ENCODE data around the gene ZNRF3.

Gene ZNRF3

GRCh38 chr22:29065468-29066190, 182.3 kb downstream of the ZNRF3 start:
- Mint-ChIP-seq H3K27me3 (ENCODE audit: low read depth) (peaks cover 53% of the 10 kb centered on the region), H3K27ac (no peak overlapping the region), H3K36me3 (ENCODE audit: low read depth) (no peaks in the 10 kb centered on the region), H3K4me3 (no peak overlapping the region), H3K9me3 (no peaks in the 10 kb centered on the region), H3K4me1 (ENCODE audit: low read depth) (peaks cover 7% of the 10 kb centered on the region)
- no peak for DNase-seq (ENCODE audit: low spot score)

- H3K4me3 Mint-ChIP-seq, result no peak overlapping the region
- H3K27ac Mint-ChIP-seq, result no peak overlapping the region
- H3K27me3 Mint-ChIP-seq (ENCODE audit: low read depth), result peaks cover 54% of the 10 kb centered on the region
- peaks cover 22% of the 10 kb centered on the region for H3K4me1 Mint-ChIP-seq (ENCODE audit: low read depth)
- H3K9me3 Mint-ChIP-seq, result no peaks in the 10 kb centered on the region
- no peak for DNase-seq (ENCODE audit: low spot score)
- H3K36me3 Mint-ChIP-seq (ENCODE audit: low read depth), result no peaks in the 10 kb centered on the region
Observed at GRCh38 chr22:29069463-29069862, 186.1 kb downstream of the ZNRF3 start.

- peak overlapping the region; percentile 69 for H3K4me3 Mint-ChIP-seq
- H3K27ac Mint-ChIP-seq, result no peak overlapping the region
Observed at GRCh38 chr22:29070490-29070889, 187.1 kb downstream of the ZNRF3 start.

GRCh38 chr22:29071261-29072045, 188.1 kb downstream of the ZNRF3 start:
- Mint-ChIP-seq H3K27ac (peak overlapping the region; percentile 10), H3K36me3 (ENCODE audit: low read depth) (no peaks in the 10 kb centered on the region), H3K27me3 (ENCODE audit: low read depth) (peaks cover 66% of the 10 kb centered on the region), H3K4me1 (ENCODE audit: low read depth) (peaks cover 17% of the 10 kb centered on the region), H3K4me3 (peak overlapping the region; percentile 69), H3K9me3 (no peaks in the 10 kb centered on the region)
- peak; percentile 36 for DNase-seq (ENCODE audit: low spot score)

More at GRCh38 chr22:29070490-29070889, 187.1 kb downstream of the ZNRF3 start:
- Mint-ChIP-seq H3K27me3 (ENCODE audit: low read depth) (peaks cover 63% of the 10 kb centered on the region), H3K4me1 (ENCODE audit: low read depth) (peaks cover 22% of the 10 kb centered on the region), H3K36me3 (ENCODE audit: low read depth) (no peaks in the 10 kb centered on the region), H3K9me3 (no peaks in the 10 kb centered on the region)
- no peak for DNase-seq (ENCODE audit: low spot score)

GRCh38 chr22:29072193-29072978, 189.0 kb downstream of the ZNRF3 start:
- Mint-ChIP-seq H3K27ac (no peak overlapping the region), H3K4me3 (peak overlapping the region; percentile 64), H3K4me1 (ENCODE audit: low read depth) (peaks cover 15% of the 10 kb centered on the region), H3K36me3 (ENCODE audit: low read depth) (no peaks in the 10 kb centered on the region), H3K27me3 (ENCODE audit: low read depth) (peaks cover 63% of the 10 kb centered on the region), H3K9me3 (no peaks in the 10 kb centered on the region)
- DNase-seq (ENCODE audit: low spot score), result peak; percentile 81

GRCh38 chr22:29072979-29073617, 189.7 kb downstream of the ZNRF3 start, which contains the start of gene KREMEN1:
Gene KREMEN1 (plus strand): TSS chr22:29073035. CDS start chr22:29073131, 96 bp downstream.
- Mint-ChIP-seq H3K9me3 (no peaks in the 10 kb centered on the region), H3K4me1 (ENCODE audit: low read depth) (peaks cover 15% of the 10 kb centered on the region), H3K36me3 (ENCODE audit: low read depth) (no peaks in the 10 kb centered on the region), H3K27me3 (ENCODE audit: low read depth) (peaks cover 69% of the 10 kb centered on the region), H3K27ac (no peak within 1 kb of the TSS), H3K4me3 (peak within 1 kb of the TSS; percentile 64)
- no peak for DNase-seq (ENCODE audit: low spot score)

DNA sequence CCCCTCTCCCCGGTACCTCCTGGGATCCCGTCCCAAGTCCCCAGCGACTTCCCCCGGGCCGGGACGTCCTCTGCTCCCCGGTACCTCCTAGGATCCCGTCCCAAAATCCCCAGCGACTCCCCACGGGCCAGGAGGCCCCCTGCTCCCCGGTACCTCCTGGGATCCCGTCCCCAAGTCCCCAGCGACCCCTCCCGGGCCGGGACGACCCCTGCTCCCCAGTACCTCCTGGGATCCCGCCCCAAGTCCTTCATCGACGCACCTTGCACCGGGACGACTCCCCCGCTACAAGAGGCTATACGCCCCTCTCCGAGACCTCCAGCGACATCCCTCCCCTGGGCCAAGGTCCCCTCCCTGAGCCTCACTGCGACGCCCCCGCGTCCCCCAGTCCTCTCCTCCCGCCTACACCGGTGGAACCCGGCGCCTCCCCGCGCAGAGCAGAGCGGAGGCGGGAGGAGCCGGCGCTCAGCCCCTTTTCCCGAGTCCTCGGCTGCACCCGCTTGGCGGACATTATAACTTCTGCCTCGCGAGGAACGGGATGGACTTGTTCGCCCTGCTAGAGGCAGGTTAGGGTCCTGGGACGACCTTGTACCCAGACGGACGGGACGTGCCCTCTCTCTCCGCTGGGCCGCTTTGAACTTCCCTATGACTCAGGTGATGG, 190.4 kb downstream of the ZNRF3 start:
- peak overlapping the region; percentile 45 for H3K4me3 Mint-ChIP-seq
- no peaks in the 10 kb centered on the region for H3K9me3 Mint-ChIP-seq
- H3K27ac Mint-ChIP-seq, result no peak overlapping the region
- H3K27me3 Mint-ChIP-seq (ENCODE audit: low read depth), result peaks cover 74% of the 10 kb centered on the region
- DNase-seq (ENCODE audit: low spot score), result peak; percentile 16
- H3K4me1 Mint-ChIP-seq (ENCODE audit: low read depth), result peaks cover 15% of the 10 kb centered on the region
- no peaks in the 10 kb centered on the region for H3K36me3 Mint-ChIP-seq (ENCODE audit: low read depth)

DNA sequence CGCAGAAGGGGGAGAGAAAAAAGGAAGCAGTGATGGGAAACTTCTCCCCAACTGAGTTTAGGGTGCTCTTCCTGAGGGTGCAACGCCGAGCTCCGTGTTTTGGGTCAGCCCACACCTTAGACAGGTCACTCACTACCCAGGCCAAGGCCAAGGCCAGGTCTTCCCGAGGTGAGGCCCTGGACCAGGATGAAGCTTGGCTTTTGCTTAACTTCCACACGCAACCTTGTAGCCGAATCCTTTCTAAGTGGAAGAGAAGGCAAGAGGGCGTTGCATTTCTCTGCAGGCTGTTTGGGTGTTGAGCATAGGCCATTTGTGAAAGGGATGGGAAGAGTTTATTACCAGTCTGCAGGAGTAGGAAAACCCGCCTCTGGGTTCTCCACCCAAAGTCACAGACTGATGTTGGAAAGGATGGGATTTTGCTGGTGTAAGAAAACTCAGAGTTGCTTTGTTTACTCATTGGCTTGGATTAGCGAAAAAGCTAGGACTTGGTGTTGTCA, 191.0 kb downstream of the ZNRF3 start:
- Mint-ChIP-seq H3K4me1 (ENCODE audit: low read depth) (peaks cover 15% of the 10 kb centered on the region), H3K27ac (no peak overlapping the region), H3K4me3 (peak overlapping the region; percentile 45), H3K36me3 (ENCODE audit: low read depth) (no peaks in the 10 kb centered on the region), H3K27me3 (ENCODE audit: low read depth) (peaks cover 76% of the 10 kb centered on the region), H3K9me3 (no peaks in the 10 kb centered on the region)
- no peak for DNase-seq (ENCODE audit: low spot score)

DNA sequence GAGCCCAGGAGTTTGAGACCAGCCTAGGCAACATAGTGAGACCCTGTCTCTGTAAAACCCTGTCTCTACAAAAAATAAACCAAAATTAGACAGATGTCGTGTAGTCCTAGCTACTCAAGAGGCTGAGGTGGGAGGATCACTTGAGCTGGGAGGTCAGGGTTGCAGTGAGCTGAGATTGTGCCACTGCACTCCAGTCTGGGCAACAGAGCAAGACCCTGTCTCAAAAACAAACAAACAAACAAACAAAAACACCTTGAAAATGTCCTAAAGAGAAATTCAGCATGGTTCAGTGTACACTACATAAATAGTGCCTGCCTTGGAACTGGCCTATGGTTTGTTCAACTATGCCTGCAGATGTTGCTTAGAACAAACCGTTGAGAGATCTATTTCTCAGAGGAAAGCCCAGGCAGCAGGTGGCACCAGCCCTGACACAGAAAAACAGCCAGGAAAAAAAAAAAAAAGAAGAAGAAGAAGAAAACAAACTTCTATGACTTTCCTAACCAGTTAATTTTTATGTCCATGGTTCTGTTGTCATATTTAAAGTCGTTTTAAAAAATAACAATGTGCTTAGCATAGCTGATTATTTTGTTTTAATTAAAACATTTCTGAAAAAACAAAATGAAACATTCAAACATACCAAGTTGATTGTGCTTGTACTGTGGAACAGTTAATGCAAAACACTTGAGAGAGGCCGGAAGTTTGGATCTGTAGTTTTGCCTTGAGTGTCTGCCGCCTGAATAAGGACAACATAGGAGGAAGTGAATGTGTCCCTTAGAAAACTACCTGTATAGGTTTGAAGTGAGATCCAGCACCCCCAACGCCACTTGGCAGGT, 194.9 kb downstream of the ZNRF3 start:
- Mint-ChIP-seq H3K27me3 (ENCODE audit: low read depth) (peaks cover 63% of the 10 kb centered on the region), H3K4me1 (ENCODE audit: low read depth) (no peaks in the 10 kb centered on the region), H3K9me3 (no peaks in the 10 kb centered on the region), H3K27ac (no peak overlapping the region), H3K4me3 (no peak overlapping the region), H3K36me3 (ENCODE audit: low read depth) (no peaks in the 10 kb centered on the region)
- no peak for DNase-seq (ENCODE audit: low spot score)

GRCh38 chr22:29078869-29079207, 195.5 kb downstream of the ZNRF3 start:
- peaks cover 61% of the 10 kb centered on the region for H3K27me3 Mint-ChIP-seq (ENCODE audit: low read depth)
- H3K4me3 Mint-ChIP-seq, result no peak overlapping the region
- no peaks in the 10 kb centered on the region for H3K4me1 Mint-ChIP-seq (ENCODE audit: low read depth)
- no peaks in the 10 kb centered on the region for H3K9me3 Mint-ChIP-seq
- DNase-seq (ENCODE audit: low spot score), result no peak
- H3K36me3 Mint-ChIP-seq (ENCODE audit: low read depth), result no peaks in the 10 kb centered on the region
- H3K27ac Mint-ChIP-seq, result no peak overlapping the region

GRCh38 chr22:29079218-29079901, 196.0 kb downstream of the ZNRF3 start:
- H3K4me3 Mint-ChIP-seq, result no peak overlapping the region
- no peak for DNase-seq (ENCODE audit: low spot score)
- H3K36me3 Mint-ChIP-seq (ENCODE audit: low read depth), result no peaks in the 10 kb centered on the region
- peaks cover 56% of the 10 kb centered on the region for H3K27me3 Mint-ChIP-seq (ENCODE audit: low read depth)
- no peaks in the 10 kb centered on the region for H3K9me3 Mint-ChIP-seq
- peaks cover 3% of the 10 kb centered on the region for H3K4me1 Mint-ChIP-seq (ENCODE audit: low read depth)
- no peak overlapping the region for H3K27ac Mint-ChIP-seq
